ENCODE results near the gene STK11.

Gene STK11

DNA sequence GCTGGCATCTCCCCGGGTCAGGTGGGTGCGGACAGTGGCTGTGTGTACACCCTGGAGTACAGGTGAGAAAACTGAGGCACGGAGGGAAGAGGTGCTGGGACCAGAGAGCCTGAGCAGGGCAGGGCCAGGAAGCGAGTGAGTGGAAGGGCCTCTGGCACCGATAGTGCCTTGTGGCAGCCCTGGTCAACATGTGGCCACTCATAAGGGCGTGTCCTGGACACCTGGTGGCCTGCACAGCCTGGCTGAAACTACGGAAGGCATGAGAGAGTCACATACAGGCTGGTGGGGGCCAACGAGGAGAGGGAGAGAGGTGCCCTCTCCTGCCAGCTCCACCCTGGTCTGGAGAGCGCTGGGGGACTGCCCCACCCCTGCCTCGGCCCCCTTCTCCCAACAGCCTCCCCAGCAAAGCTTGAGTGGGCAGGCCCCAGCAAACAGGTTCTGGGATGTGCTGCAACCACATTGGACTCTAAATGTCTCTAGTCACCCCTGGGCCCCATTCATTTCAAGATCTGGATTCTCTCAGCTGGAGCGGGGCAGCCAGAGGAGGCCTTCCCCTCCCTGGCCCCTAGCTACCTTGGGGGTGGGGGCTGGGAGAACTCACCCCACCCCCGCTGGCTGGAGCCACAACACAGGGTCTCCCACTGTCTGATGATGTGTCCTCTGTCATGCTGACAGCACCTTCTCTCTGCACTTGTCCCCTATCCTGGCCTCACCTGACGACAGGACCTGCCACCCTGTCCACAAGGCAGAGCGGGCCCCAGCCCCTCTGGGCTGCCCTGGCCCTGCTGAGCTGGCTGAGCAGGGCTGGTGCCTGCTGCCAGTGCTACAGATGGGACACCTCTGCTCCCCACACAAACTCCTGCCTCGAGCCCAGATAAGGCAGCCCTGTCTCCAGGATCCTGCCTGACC lies 26.4 kb downstream of the STK11 start:
- no peak for DNase-seq (ENCODE audit: low spot score)
- TF ChIP-seq CTCF (IDR thresholded peaks at IDR 0.05; ENCODE audit: borderline replicate concordance, control extremely low read depth, extremely low read depth, insufficient read depth, missing control alignments): no peak
- in situ Hi-C loops (cut with MboI; ENCODE audit: low sequenced_read_pairs, unreplicated experiment): no loop called here

DNA sequence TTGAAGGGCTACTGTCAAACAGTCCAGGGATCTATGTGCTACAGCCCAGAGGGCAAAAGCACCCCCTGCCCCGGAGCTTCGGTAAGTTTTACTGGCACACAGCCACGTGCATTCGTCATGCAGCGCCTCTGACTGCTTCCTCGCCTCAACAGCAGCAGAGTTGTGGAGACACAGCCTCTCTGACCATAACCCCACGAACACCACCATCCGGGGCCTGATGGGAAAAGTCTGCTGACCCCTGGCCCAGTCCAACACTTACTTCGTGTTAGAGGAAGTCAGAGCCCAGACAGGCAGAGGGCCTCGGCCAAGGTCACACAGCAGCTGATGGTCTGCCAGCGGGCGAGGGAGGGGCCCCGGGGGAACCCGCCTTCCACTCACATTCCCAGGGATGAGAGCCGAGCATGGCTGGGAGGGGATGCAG lies 27.1 kb downstream of the STK11 start:
- no peak for TF ChIP-seq CTCF (IDR thresholded peaks at IDR 0.05; ENCODE audit: borderline replicate concordance, control extremely low read depth, extremely low read depth, insufficient read depth, missing control alignments)
- in situ Hi-C loops (cut with MboI; ENCODE audit: low sequenced_read_pairs, unreplicated experiment): no loop called here
- no peak for DNase-seq (ENCODE audit: low spot score)

DNA sequence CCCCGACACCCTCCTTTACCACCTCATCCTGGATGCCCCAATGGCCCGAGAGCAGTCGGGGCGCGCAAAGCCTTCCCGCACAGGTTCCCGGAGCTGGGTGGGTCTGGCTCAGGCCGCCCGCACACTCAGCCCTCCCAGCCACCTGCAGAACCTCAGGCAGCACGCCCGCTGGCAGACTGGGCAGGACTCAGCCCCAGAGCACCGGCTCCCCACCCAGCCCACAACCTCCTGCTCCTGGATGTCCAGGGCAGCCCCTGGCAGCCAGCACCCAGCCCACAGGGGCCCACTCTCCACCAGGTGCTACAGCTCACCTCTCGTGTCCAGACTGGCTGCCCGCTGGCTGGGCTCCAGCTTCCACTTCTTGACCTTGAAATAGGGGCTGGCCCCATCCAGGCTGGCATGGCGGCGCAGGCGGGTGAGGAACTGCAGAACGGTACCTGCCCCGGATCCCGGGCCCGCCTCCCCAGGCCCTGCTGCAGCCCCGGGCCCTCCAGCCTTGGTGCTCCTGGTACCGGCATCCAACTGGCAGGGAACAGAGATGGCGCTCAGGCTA lies 27.6 kb downstream of the STK11 start:
- in situ Hi-C loops (cut with MboI; ENCODE audit: low sequenced_read_pairs, unreplicated experiment): no loop called here
- TF ChIP-seq CTCF (IDR thresholded peaks at IDR 0.05; ENCODE audit: borderline replicate concordance, control extremely low read depth, extremely low read depth, insufficient read depth, missing control alignments): no peak
- DNase-seq (ENCODE audit: low spot score): no peak

DNA sequence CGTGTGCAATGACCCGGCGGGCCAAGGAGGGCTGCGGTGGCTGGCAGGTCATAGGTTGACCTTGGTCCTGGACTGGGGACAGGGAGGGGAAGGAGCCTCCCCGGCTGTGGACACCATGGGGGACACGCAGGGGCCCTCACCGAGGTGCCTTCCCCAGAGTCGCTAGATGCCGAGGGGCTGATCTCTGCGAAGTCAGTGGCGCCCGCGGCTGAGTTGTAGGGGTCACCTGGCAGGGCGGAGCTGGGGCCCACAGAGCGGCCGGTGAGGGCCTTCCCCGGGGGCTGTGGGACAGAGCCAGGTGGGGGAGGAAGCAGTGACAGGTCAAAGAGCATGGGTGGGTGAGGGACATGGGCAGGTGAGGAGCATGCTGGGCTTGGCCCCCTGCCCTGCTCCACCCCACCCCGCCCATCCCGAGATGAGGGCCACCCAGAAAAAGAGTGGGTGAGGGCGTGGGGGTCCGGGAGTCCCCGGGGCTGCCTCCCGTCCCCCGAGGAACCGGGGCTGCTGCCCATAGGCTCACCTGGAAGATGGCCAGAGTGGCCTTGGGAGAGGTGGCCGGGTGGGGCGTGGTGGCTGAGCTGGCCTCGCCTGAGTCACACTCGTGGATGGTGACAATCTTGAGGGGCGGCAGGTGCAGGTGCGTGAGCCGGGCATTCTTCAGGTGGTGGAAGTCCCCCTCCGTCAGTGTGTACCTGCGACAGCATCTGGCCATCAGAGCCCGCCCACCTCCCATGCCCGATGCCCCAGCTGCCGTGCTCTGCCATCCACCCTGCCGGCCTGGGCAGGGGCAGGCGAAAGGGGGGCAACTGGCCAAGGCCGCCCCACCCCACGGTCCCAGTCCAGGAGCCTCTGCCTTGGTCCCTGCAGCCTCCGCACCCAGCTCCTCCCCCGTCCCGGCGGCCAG lies 28.7 kb downstream of the STK11 start:
- TF ChIP-seq CTCF (IDR thresholded peaks at IDR 0.05; ENCODE audit: borderline replicate concordance, control extremely low read depth, extremely low read depth, insufficient read depth, missing control alignments): no peak
- in situ Hi-C loops (cut with MboI; ENCODE audit: low sequenced_read_pairs, unreplicated experiment): no loop called here

GRCh38 chr19:1234955-1235380 lies 29.4 kb downstream of the STK11 start:
- no peak for DNase-seq (ENCODE audit: low spot score)
- in situ Hi-C loops (cut with MboI; ENCODE audit: low sequenced_read_pairs, unreplicated experiment): no loop called here
- no peak for TF ChIP-seq CTCF (IDR thresholded peaks at IDR 0.05; ENCODE audit: borderline replicate concordance, control extremely low read depth, extremely low read depth, insufficient read depth, missing control alignments)

More for the DNA sequence above, 28.7 kb downstream of the STK11 start:
- DNase-seq (ENCODE audit: low spot score): no peak
